Measurements from ENCODE around the gene BCAR3.
"Not testable (repeated sequence)": the region's sequence is repeated elsewhere in the genome, so short reads cannot be mapped to it uniquely, and the experiment has no call there.

The BCAR3 gene

GRCh38 chr1:93687542-93687941, 5.9 kb upstream of the BCAR3 start:
- DNase-seq, result no peak

- DNase-seq, result no peak
Measured at GRCh38 chr1:93686504-93687250, 5.0 kb upstream of the BCAR3 start.

GRCh38 chr1:93685918-93686317, 4.3 kb upstream of the BCAR3 start:
- no peak for DNase-seq

GRCh38 chr1:93683234-93683633, 1.6 kb upstream of the BCAR3 start:
- DNase-seq, result no peak

- no peak for DNase-seq
Measured at GRCh38 chr1:93681989-93682412, 364 bp upstream of the BCAR3 start.

GRCh38 chr1:93680420-93681100, 1.1 kb downstream of the BCAR3 start:
- no peak for DNase-seq

GRCh38 chr1:93680076-93680419, 1.6 kb downstream of the BCAR3 start:
- DNase-seq, result no peak

GRCh38 chr1:93679546-93679945, 2.1 kb downstream of the BCAR3 start:
- DNase-seq, result no peak

GRCh38 chr1:93678946-93679480, 2.6 kb downstream of the BCAR3 start:
- no peak for DNase-seq

- no peak for DNase-seq
Measured at GRCh38 chr1:93678491-93678890, 3.1 kb downstream of the BCAR3 start.

GRCh38 chr1:93677729-93678128, 3.9 kb downstream of the BCAR3 start:
- DNase-seq, result no peak

GRCh38 chr1:93676427-93676826, 5.2 kb downstream of the BCAR3 start:
- no peak for DNase-seq

GRCh38 chr1:93675931-93676330, 5.7 kb downstream of the BCAR3 start:
- no peak for DNase-seq

GRCh38 chr1:93675271-93675670, 6.4 kb downstream of the BCAR3 start:
- DNase-seq, result no peak

GRCh38 chr1:93674071-93674470, 7.6 kb downstream of the BCAR3 start:
- DNase-seq, result not testable (repeated sequence)

- DNase-seq, result no peak
Measured at GRCh38 chr1:93673163-93673829, 8.3 kb downstream of the BCAR3 start.

GRCh38 chr1:93672477-93673162, 9.0 kb downstream of the BCAR3 start:
- no peak for DNase-seq

GRCh38 chr1:93672069-93672468, 9.6 kb downstream of the BCAR3 start:
- DNase-seq, result no peak

GRCh38 chr1:93671099-93671621, 10.5 kb downstream of the BCAR3 start:
- no peak for DNase-seq

GRCh38 chr1:93670141-93670540, 11.5 kb downstream of the BCAR3 start:
- no peak for DNase-seq

- DNase-seq, result no peak
Measured at GRCh38 chr1:93669369-93669768, 12.3 kb downstream of the BCAR3 start.

- no peak for DNase-seq
Measured at GRCh38 chr1:93668951-93669350, 12.7 kb downstream of the BCAR3 start.

GRCh38 chr1:93668121-93668520, 13.5 kb downstream of the BCAR3 start:
- DNase-seq, result no peak
